ENCODE measurements around the gene USHBP1.

DNA sequence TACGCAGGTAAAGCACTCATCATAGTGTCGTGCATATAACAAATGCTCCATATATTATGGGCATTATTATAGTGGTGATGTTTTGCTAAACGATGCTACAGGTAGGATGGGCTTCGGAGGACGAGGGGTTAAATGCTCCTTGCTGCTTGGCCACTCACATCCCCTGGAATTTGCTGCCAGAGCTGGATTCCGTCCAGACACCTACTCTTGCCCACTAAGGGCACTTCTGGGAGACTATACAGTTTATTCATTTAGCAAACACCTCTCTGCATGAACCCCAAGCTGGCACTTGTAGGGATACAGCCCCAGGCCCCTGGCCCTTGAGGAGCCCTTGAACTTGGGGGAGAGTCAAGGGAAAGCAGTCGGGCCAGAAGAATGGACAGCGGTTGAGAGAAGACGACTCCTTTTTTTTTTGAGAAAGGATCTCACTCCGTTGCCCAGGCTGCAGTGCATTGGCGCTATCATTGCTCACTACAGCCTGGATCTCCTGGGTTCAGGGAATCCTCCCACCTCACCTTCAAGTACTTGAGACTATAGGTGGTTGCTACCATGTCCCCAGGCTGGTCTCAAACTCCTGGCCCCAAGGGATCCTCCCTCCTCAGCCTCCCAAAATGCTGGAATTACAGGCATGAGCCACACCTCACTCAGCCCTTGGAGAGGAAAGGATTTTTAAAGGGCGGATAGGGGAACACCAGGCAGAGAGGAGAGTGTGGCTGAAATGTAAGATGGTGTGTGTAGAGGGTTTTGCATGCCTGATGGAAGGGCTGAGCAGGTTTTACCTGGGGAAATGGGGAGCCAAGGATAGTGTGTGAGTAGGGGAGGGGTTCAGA lies 40.1 kb upstream of the USHBP1 start:
- no peak for TF ChIP-seq ZNF83 (CRISPR knock-in tag; IDR thresholded peaks at IDR 0.05; ENCODE audit: borderline replicate concordance)
- TF ChIP-seq RNF2 (conservative IDR thresholded peaks at IDR 0.05; ENCODE audit: low read depth), result no peak
- TF ChIP-seq ZNF235 (CRISPR knock-in tag; IDR thresholded peaks at IDR 0.05; ENCODE audit: borderline replicate concordance), result no peak
- TF ChIP-seq ZNF282 (IDR thresholded peaks at IDR 0.05; ENCODE audit: partially characterized antibody), result no peak
- TF ChIP-seq CTCF (CRISPR knock-in tag; IDR thresholded peaks at IDR 0.05), result no peak
- no peak for TF ChIP-seq KLF16 (CRISPR knock-in tag; IDR thresholded peaks at IDR 0.05)
- TF ChIP-seq ZIK1 (CRISPR knock-in tag; IDR thresholded peaks at IDR 0.05; ENCODE audit: borderline replicate concordance, low read depth), result no peak
- TF ChIP-seq TCF7L2 (IDR thresholded peaks at IDR 0.05; ENCODE audit: low read depth, low read length), result no peak
- TF ChIP-seq MAFF (IDR thresholded peaks at IDR 0.05; ENCODE audit: low read depth, low read length), result no peak

Measured in HepG2 (cell line).